Ramos (cell line): ENCODE data around the gene DENND5A.

Source experiments
- in situ Hi-C: fragments of 300-500 bp; cut with MboI; formaldehyde crosslinking; loops from one replicate; pipeline ENCODE4 v1.14.3; 2022; ENCODE audit warnings: low sequenced_read_pairs; ENCODE audit not compliant: unreplicated experiment

DENND5A gene

DNA sequence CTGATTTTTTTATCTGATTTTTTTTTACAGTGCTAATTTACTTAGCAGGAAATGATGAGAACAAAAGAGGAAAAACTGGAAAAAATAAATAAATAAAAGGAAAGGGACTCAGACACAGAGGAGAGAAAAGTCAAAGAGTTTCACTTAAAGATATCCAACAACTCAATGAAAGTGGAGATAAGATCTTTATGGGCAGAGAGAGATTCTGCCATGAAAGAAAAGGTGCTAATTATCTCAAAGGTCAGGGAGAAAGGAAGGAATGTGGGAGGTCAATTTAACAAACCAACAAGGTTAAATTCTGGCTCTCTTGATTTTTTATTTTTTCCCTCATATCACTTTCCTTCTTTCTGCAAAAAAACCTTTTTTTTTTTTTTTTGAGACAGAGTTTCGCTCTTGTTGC is 86.0 kb downstream of the DENND5A start:
- in situ Hi-C loops, result no loop called here

GRCh38 chr11:9178716-9179115 is 86.4 kb downstream of the DENND5A start:
- in situ Hi-C loops, result no loop called here

DNA sequence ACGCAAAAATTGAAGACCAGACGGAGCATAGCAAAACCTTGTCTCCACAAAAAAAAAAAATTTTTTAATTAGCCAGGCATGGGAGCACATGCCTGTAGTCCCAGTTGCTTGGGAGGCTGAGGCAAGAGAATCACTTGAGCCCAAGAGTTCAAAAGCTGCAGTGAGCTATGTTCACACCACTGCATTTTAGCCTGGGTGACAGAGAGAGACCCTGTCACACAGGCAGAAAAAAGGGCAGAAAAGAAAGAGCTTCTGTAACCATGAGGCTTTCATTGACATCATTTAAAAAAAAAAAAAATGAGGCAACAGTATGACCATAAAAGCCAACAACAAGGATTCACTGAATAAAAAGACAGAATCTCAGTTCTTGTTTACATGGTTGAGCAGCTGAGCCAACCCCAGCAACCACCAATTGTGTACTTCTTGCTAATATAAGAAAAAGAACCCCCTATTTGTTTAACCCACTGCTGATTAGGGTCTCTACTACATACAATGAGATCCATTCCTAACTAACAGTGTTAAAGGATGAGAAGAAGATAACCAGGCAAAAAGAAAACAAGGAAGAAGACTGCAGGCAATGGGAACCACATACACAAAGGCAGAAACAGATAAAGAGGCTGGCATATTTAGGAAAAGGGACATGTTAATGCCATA is 87.6 kb downstream of the DENND5A start:
- in situ Hi-C loops, result no loop called here

GRCh38 chr11:9176550-9176949 is 88.6 kb downstream of the DENND5A start:
- in situ Hi-C loops, result no loop called here

- in situ Hi-C loops, result no loop called here
Observed at GRCh38 chr11:9176136-9176535, 89.0 kb downstream of the DENND5A start.

DNA sequence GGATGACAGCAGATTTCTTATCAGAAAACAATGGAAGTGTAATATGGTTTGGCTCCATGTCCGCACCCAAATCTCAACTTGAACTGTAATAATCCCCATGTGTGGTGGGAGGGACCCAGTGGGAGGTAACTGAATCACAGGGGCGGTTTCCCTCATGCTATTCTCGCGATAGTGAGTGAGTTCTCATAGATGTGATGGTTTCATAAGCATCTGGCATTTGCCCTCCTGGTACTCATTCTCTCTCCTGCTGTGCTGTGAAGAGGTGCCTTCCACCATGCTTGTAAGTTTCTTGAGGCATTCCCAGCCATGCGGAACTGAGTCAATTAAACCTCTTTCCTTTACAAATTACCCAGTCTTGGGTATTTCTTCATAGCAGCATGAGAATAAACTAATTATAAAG is 92.8 kb downstream of the DENND5A start:
- in situ Hi-C loops, result no loop called here

GRCh38 chr11:9170450-9170849 is 94.7 kb downstream of the DENND5A start:
- in situ Hi-C loops, result no loop called here

GRCh38 chr11:9169595-9170295 is 95.4 kb downstream of the DENND5A start:
- in situ Hi-C loops, result loop anchor here (10.0 kb wide), 1 partner anchor 335 kb away; no protein-coding TSS in a partner anchor

DNA sequence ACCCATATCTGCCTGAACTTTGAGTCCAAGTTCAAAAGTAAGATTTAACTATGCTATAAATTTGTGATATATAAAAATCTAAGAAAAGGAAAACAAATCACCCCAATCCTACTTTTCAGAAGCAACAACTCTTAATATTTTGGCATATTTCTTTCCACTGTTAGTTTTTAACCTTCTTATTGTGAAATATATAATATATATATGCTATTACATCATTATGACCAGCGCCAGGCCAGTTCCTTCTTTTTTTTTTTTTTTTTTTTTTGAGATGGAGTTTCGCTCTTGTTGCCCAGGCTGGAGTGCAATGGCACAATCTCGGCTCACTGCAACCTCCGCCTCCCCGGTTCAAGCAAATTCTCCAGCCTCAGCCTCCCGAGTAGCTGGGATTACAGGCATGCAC is 103.2 kb downstream of the DENND5A start:
- in situ Hi-C loops, result loop anchor here (10.0 kb wide), 1 partner anchor 343 kb away; no protein-coding TSS in a partner anchor

GRCh38 chr11:9160166-9160565 is 105.0 kb downstream of the DENND5A start:
- in situ Hi-C loops, result loop anchor here (10.0 kb wide), 1 partner anchor 345 kb away; no protein-coding TSS in a partner anchor

GRCh38 chr11:9158898-9159391 is 106.2 kb downstream of the DENND5A start:
- in situ Hi-C loops, result no loop called here

GRCh38 chr11:9155930-9156329 is 109.2 kb downstream of the DENND5A start:
- in situ Hi-C loops, result no loop called here

DNA sequence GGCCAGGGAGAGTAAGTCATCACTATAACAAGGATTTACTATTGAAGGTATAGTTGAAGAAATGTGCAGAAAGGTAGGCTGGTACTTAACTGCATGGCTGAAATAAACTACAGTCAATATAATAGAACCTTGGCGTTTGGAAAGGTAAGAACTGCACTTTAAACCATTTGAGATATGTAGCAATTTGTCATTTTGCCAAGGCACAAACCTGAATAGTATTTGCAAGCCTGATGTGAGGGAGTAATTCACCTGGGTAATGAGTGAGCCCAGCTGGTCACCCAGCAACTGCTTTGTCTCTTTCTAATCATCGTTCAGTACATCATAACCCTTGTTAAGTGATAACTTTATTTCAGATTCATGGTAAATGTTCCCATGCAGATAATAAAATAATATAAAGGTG is 111.5 kb downstream of the DENND5A start:
- in situ Hi-C loops, result no loop called here

- in situ Hi-C loops, result no loop called here
Observed at GRCh38 chr11:9151631-9152030, 113.5 kb downstream of the DENND5A start.

DNA sequence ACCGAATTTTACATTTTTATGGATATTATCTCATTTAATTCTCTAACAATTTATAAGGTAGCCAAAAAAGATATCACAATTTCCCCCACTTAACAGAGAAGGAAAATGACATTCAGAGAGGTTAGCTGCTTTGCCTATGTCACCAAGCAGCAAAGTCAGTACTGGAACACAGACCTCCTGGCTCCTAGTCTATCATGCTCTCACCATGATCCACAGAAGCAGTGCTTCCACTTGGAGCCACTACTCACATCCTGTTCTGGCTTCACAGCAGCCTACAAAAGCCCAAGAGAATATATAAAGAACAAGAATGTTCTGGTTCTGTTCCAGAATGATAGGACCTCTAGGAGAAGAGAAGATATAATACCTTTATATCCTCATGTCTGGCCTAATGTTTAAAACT is 114.2 kb downstream of the DENND5A start:
- in situ Hi-C loops, result no loop called here

GRCh38 chr11:9150501-9150900 is 114.6 kb downstream of the DENND5A start:
- in situ Hi-C loops, result no loop called here

DNA sequence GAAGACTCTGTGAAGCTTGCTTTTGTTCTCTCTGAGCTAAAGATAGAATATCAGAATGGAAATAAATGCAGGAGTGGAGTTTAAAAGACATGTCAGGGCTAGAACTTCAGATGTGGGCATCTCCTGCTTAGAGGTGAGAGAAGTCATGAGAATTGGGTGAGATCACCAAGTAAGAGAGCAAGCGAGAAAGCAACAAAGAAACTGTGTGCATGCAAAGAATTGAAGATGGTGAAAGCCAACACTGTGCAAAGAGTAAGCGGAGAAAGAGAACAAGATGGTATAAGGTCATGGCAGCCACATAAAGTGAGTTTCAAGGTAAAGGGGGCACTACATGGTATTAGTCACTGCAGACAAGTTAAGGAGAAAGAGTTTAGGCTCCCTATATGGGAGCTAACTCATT is 116.4 kb downstream of the DENND5A start:
- in situ Hi-C loops, result no loop called here

DNA sequence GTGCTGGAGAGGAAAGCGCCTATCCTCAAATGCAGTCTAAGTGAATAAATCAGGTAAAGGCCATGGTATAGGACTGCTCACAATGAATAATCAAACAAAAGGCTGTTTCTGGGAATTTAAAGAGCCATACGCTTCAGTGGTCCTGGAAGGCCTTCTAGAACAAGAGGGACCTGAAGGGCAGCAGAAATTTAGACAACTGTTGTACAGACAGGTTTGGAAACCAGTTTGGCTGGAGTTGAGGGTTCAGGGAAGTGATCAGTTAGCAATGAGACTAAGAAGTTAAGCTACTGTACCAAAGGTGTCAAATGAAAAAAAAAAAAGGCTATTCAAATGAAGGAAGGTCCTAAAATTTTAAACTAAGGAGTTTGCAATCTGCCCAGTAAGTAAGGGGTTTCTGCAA is 117.1 kb downstream of the DENND5A start:
- in situ Hi-C loops, result no loop called here

GRCh38 chr11:9146477-9146876 is 118.7 kb downstream of the DENND5A start:
- in situ Hi-C loops, result no loop called here

- in situ Hi-C loops, result no loop called here
Observed at GRCh38 chr11:9145283-9145682, 119.9 kb downstream of the DENND5A start.

- in situ Hi-C loops, result no loop called here
Observed at GRCh38 chr11:9144828-9145227, 120.3 kb downstream of the DENND5A start.

DNA sequence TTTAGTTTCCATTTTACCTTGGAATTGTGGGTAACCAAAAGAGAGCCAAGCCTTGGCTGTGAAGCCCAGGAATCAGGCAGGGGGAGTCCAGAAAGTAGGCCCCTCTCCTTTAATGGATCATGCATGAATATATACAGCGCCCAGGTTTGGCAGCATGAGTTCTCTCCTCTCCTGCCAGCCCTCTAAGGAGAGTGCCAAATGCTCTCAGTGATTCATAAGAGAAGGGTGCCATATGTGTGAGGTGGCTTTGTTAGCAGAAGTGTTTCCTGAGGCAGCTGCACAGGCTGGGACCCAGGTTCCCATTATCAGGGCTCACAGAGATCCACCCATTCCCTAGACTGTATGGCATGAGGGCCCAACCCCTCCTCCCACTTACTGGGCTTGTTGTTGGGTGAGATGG is 121.4 kb downstream of the DENND5A start:
- in situ Hi-C loops, result no loop called here
